Measurements from ENCODE around the gene ASB15. TPM values are rescaled to one million over a fixed set of nuclear protein-coding genes. Genes with fewer than 3 reads are reported as not detected.

Gene ASB15
- total and polyA plus RNA-seq, 2 of the 4 experiments (the other 2 are of a cell fraction) = not detected

DNA sequence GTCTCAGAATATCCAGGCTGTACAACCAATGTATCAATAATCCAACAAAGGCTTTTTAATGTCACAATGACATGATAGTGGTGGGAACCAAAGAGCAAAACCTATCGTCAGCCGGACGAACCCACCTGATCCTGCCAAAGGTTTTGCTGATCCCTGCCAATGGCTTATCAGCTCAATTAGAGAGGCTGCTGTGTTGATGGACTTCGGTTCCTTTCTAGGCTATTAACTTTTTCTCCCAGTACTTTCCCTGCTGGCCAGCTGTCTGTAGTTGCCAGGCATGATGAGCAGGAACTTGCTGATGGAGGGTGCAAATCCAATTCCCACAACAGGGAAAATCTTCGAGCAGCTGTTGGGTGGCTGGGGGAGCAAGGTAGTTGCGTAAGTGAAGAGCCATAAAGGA, 56.4 kb downstream of the ASB15 start:
- no peaks in the 10 kb centered on the region for H3K36me3 ChIP-seq (ENCODE audit: control insufficient read depth, insufficient read depth, low read length)
- DNase-seq (no peak), ATAC-seq (ENCODE audit: low read depth) (no peak)
- dilution Hi-C loops (cut with HindIII; ENCODE audit: low sequenced_read_pairs, unreplicated experiment) = no loop called here
- no peak overlapping the region for H2AK5ac ChIP-seq (ENCODE audit: low read depth, low read length)
- no peak overlapping the region for H3K4me2 ChIP-seq (ENCODE audit: low read depth, low read length)
- H3K18ac ChIP-seq (ENCODE audit: low read depth, low read length) = no peak overlapping the region
- H2BK15ac ChIP-seq (ENCODE audit: low read depth, low read length) = no peak overlapping the region
- no CpG with 5 or more reads among the region's 6 CpGs for WGBS, 2 experiments (ENCODE audit: extremely low coverage in 2 of 2, insufficient read length in 1 of 2)
- ChIA-PET CTCF (interaction anchor here (0.7 kb wide), 1 partner anchor 15 kb away, joined by 3 read pairs; no protein-coding TSS in a partner anchor), POLR2A (ENCODE audit: unreplicated experiment) (no interaction called here)
- no peaks in the 10 kb centered on the region for H3K9me1 ChIP-seq (ENCODE audit: insufficient read depth, low read length)
- H3K27ac ChIP-seq (ENCODE audit: insufficient read depth, low read length) = no peak overlapping the region
- H3K27me3 ChIP-seq (ENCODE audit: control insufficient read depth, insufficient read depth, low read length) = peaks cover 4% of the 10 kb centered on the region
- no peak overlapping the region for H3K23ac ChIP-seq (ENCODE audit: low read depth, low read length)
- in situ Hi-C loops (cut with MboI; ENCODE audit: low sequenced_read_pairs) = no loop called here
- no peak overlapping the region for H2BK20ac ChIP-seq (ENCODE audit: low read depth, low read length)
- no peak overlapping the region for H3K14ac ChIP-seq (replicated peaks; ENCODE audit: low read depth, low read length)
- H2BK5ac ChIP-seq (ENCODE audit: low read depth, low read length, poor library complexity, severe bottlenecking) = no peak overlapping the region
- intact Hi-C loops (cut with micrococcal nuclease) = no loop called here
- H3K9me3 ChIP-seq (ENCODE audit: control insufficient read depth, insufficient read depth, low read length) = no peaks in the 10 kb centered on the region
- no peak overlapping the region for H3K56ac ChIP-seq (ENCODE audit: extremely low read depth, insufficient read depth, low read length)
- no peak overlapping the region for H2AK9ac ChIP-seq (replicated peaks; ENCODE audit: low read depth, low read length, poor library complexity)
- no peak overlapping the region for H2AFZ ChIP-seq (replicated peaks; ENCODE audit: low read length, poor library complexity)
- H3K4me3 ChIP-seq (ENCODE audit: insufficient read depth, low read depth, low read length) = no peak overlapping the region
- H4K5ac ChIP-seq (ENCODE audit: low read depth, low read length) = no peak overlapping the region
- no peaks in the 10 kb centered on the region for H3K79me1 ChIP-seq (ENCODE audit: low read depth in 1 of 2, low read length in 2 of 2)
- H2BK120ac ChIP-seq (ENCODE audit: low read depth, low read length) = no peak overlapping the region
- no TSS peak for BruUV-seq (replicated peaks)
- H3K4ac ChIP-seq (ENCODE audit: low read depth, low read length) = no peak overlapping the region
- no peak overlapping the region for H3K9ac ChIP-seq (ENCODE audit: low read depth, low read length)
- H3K4me1 ChIP-seq (ENCODE audit: control insufficient read depth, insufficient read depth, low read length) = no peaks in the 10 kb centered on the region
- no peak overlapping the region for H4K91ac ChIP-seq (ENCODE audit: insufficient read depth, low read depth, low read length)
- TF ChIP-seq, protein P1, sequence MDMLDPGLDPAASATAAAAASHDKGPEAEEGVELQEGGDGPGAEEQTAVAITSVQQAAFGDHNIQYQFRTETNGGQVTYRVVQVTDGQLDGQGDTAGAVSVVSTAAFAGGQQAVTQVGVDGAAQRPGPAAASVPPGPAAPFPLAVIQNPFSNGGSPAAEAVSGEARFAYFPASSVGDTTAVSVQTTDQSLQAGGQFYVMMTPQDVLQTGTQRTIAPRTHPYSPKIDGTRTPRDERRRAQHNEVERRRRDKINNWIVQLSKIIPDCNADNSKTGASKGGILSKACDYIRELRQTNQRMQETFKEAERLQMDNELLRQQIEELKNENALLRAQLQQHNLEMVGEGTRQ (IDR thresholded peaks at IDR 0.05; ENCODE audit: low read depth, low read length) = no peak
- TF ChIP-seq CHD1 (IDR thresholded peaks at IDR 0.05; ENCODE audit: low read depth, low read length) (no peak), POLR2A (IDR thresholded peaks at IDR 0.05; ENCODE audit: low read depth, low read length) (no peak), FOS (IDR thresholded peaks at IDR 0.05; ENCODE audit: low read depth, low read length) (no peak), MAZ (IDR thresholded peaks at IDR 0.05; ENCODE audit: borderline replicate concordance, low read depth, low read length) (no peak), RCOR1 (IDR thresholded peaks at IDR 0.05; ENCODE audit: insufficient replicate concordance, low read length) (no peak), CEBPB (IDR thresholded peaks at IDR 0.05; ENCODE audit: low read depth, low read length) (no peak), RAD21 (IDR thresholded peaks at IDR 0.05; ENCODE audit: low read length) (no peak), MXI1 (IDR thresholded peaks at IDR 0.05; ENCODE audit: borderline replicate concordance, low read depth, low read length) (no peak), MAFK (IDR thresholded peaks at IDR 0.05; ENCODE audit: low read depth, low read length) (no peak), BHLHE40 (IDR thresholded peaks at IDR 0.05; ENCODE audit: low read depth, low read length) (no peak)
- H4K8ac ChIP-seq (ENCODE audit: low read depth in 2 of 2, low read length in 2 of 2) = no peak overlapping the region
- H4K20me1 ChIP-seq (ENCODE audit: insufficient read depth, low read length) = no peaks in the 10 kb centered on the region

All from IMR-90 (cell line).